GM12801 (cell line): ENCODE measurements around the gene MRAP2.

Source experiments
- TF ChIP-seq, protein P1 (sequence below): IDR thresholded peaks from one replicate; pipeline ENCODE4 v1.5.1; 2011; ENCODE audit warnings: control low read depth; ENCODE audit not compliant: insufficient read length; ENCODE audit errors: extremely low read depth

MRAP2 gene

DNA sequence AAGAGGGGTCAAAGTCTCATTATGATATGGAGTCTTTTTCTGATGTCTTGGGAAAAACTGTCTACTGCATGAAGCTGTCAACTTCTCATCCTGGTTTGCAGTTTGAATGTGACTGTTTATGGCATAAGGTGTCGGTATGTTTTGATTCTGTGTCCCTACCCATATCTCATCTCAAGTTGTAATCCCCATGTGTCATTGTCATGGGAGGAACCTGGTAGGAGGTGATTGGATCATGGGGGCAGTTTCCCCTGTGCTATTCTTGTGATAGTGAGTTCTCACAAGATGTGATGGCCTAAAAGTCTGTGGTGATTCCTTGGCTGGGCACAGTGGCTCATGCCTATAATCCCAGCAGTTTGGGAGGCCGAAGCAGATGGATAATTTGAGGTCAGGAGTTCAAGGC, 47.6 kb downstream of the MRAP2 start:
- TF ChIP-seq, protein P1, sequence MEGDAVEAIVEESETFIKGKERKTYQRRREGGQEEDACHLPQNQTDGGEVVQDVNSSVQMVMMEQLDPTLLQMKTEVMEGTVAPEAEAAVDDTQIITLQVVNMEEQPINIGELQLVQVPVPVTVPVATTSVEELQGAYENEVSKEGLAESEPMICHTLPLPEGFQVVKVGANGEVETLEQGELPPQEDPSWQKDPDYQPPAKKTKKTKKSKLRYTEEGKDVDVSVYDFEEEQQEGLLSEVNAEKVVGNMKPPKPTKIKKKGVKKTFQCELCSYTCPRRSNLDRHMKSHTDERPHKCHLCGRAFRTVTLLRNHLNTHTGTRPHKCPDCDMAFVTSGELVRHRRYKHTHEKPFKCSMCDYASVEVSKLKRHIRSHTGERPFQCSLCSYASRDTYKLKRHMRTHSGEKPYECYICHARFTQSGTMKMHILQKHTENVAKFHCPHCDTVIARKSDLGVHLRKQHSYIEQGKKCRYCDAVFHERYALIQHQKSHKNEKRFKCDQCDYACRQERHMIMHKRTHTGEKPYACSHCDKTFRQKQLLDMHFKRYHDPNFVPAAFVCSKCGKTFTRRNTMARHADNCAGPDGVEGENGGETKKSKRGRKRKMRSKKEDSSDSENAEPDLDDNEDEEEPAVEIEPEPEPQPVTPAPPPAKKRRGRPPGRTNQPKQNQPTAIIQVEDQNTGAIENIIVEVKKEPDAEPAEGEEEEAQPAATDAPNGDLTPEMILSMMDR, result no peak

DNA sequence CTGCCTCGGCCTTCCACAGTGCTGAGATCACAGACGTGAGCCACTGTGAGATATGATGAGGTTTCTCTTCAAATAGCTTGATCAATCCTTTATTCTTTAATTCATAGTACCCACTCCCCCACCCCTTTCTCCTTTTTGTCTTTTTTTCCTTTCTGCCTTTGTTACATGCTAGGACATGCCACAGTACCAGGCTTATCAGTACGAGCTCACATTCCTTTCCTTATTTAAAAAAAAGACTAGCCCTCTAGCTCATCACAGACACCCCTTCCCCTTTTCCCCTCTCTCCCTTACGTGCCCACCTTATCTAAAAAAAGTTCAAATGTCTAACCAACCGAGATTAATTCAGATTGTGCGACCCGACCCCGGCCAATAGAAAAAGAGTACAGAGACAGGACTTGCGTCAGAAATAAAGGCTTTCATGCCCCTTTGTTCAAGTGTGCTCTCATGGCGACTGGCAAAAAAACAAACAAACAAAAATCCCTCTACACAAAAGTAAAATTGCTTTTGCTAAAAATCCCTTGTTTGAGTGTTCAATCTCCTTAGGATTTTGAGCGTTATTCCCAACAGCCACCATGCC, 49.2 kb downstream of the MRAP2 start:
- TF ChIP-seq, protein P1, result no peak

DNA sequence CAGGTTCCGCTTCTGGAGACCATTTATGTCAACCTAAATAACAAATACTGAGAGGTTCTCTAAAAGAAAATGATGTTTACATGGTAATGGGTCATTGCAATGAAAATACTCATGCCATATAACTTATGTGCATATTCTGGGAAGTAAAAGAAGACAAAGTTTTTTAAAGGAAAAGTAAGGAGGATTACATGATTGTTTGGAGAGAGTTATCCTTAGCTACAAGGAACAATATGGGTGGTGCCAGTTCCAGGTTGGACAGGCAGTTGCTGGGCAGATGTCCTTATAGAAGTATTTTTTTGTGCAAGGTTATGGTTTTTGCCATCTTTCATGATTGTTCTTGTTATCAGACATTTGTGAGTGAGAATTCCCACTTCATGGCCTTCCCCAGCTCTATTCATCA, 52.5 kb downstream of the MRAP2 start:
- TF ChIP-seq, protein P1, result no peak

DNA sequence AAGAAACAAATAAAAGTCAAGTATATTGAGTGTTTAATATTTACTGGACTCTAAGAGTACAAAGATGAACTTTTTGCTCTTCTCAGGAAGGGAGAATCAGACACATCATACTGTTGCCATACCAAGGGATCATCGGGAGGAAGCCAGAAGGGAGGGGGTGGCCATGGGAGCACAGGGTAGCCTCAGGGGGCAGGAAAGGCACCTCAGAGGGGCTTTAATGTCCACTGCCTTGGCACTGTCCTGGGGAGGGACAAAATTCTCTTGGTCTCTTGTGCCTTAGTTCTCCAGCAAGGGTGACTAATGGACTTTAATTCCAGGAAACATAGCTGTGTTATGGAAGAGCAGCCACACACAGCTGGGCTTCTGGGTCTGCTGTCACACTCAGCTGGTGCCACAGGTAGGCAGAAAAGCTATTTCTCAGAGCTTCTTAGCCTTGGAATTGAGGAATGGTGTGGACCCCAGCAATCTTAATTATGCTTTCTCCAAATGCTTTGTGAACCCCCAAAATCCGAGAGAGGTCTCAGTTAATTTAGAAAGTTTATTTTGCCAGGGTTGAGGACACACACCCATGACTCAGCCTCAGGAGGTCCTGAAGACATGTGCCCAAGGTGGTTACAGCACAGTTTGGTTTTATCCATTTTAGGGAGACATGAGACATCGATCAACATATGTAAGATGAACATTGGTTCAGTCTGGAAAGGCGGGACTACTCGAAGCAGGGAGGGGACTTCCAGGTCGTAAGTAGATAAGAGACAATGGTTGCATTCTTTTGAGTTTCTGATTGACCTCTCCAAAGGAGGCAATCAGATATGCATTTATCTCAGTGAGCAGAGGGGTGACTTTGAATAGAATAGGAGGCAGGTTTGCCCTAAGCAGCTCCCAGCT, 53.2 kb downstream of the MRAP2 start:
- TF ChIP-seq, protein P1, result no peak

DNA sequence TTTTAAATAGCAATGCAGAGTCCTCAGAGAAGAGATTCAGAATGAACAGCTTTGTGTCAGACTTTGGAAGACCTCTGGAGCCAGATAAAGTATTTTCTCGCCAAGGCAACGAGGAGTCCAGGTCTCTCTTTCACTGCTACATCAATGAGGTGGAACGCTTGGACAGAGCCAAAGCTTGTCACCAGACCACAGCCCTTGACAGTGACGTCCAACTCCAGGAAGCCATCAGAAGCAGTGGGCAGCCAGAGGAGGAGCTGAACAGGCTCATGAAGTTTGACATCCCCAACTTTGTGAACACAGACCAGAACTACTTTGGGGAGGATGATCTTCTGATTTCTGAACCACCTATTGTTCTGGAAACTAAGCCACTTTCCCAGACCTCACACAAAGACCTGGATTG, 55.5 kb downstream of the MRAP2 start:
- TF ChIP-seq, protein P1, result no peak

DNA sequence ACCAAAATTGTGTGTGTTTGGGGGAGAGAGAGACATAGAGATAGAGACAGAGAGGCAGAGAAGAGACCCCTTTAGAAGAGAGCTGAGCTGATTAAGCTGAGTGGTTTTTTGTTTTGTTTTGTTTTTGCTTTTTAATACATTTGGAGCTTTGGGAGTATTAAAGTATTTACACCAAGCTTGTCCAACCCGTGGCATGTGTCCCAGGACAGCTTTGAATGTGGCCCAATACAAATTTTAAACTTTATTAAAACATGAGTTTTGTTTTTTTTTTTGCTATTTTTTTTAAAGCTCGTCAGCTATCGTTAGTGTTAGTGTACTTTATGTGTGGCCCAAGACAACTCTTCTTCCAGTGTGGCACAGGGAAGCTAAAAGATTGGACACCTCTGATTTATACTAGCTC, 56.0 kb downstream of the MRAP2 start:
- TF ChIP-seq, protein P1, result no peak

DNA sequence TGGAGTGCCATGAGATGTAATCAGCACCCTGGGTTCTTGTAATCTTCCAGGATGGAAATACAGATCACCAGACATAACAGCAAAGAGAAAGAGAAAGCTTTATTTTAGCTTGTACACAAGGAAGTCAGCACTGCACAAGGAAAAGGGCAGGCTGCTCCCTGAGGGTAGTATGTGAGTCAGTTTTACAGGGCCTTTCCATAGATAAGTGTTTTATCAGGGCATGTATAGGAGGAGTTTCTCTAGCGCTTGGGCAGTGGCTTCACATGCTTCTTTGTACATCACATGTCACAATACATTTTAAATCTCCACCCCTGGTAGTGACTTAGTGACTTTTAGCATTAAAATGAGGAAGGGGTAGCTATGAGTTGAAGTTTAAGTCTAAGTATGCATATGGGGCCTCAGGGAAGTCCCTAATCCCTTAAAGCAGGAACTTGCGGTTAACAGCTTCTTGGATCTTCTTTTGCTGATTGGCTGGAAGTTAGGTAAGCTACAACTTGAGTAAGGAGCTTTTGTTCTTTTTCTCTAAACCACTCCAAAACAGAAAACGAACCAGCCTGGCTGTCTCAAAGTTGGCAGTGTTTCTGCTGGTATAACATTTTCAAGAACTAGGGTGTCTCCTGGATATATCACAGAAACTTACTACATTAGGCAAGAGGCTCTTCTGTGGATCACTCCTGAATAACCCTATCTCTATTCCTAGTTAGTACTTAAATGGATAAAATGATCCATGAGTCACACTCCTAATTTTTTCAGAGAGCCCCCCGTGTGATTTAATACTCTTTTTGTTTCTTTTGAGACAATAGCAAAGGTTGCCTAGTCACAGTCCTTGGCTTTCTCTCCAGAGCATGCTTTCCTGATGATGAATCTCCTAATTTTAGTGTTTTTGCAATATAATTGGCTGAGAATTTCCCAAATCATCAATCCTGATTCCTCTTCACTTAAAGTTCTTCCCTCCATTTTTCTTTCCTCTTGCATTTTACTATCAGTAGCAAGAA, 60.2 kb downstream of the MRAP2 start:
- TF ChIP-seq, protein P1, result no peak
